Choroid plexus epithelial cell (primary cell): ENCODE data around the gene TMEM30A.

Source experiments
- DNase-seq: peaks from one replicate; pipeline ENCODE4 v3.0.0-alpha.2; 2010; ENCODE audit warnings: low read depth
- H3K4me3 ChIP-seq: 2 replicates; pipeline ENCODE4 v1.5.1; 2011; ENCODE audit warnings: low read depth, mild to moderate bottlenecking, control low read depth, low read length, moderate library complexity
- CTCF ChIP-seq: conservative IDR thresholded peaks from 2 replicates; pipeline ENCODE4 v1.5.1; 2011; ENCODE audit warnings: low read depth, mild to moderate bottlenecking, control low read depth, inconsistent platforms, low read length, moderate library complexity

Gene TMEM30A

GRCh38 chr6:75250552-75250951, 34.0 kb downstream of the TMEM30A start:
- no peak for TF ChIP-seq CTCF
- no peak for DNase-seq

GRCh38 chr6:75249837-75250236, 34.8 kb downstream of the TMEM30A start:
- TF ChIP-seq CTCF = no peak
- no peak for DNase-seq
- no peak overlapping the region for H3K4me3 ChIP-seq

More at GRCh38 chr6:75250552-75250951, 34.0 kb downstream of the TMEM30A start:
- H3K4me3 ChIP-seq = no peak overlapping the region

- no peak for TF ChIP-seq CTCF
- H3K4me3 ChIP-seq = no peak overlapping the region
- no peak for DNase-seq
Measured at GRCh38 chr6:75246386-75246785, 38.2 kb downstream of the TMEM30A start.

- peak overlapping the region; percentile 69 for H3K4me3 ChIP-seq
- DNase-seq = no peak
- TF ChIP-seq CTCF = no peak
Measured at GRCh38 chr6:75244063-75244584, 40.5 kb downstream of the TMEM30A start.

GRCh38 chr6:75243333-75244062, 41.1 kb downstream of the TMEM30A start, which contains the start of gene COX7A2:
Gene COX7A2 (minus strand): TSS chr6:75243801. CDS start chr6:75243734, 67 bp downstream.
- peak within 1 kb of the TSS; percentile 69 for H3K4me3 ChIP-seq
- DNase-seq = peak; percentile 99
- no peak for TF ChIP-seq CTCF

GRCh38 chr6:75236630-75237029, 48.0 kb downstream of the TMEM30A start:
- no peak overlapping the region for H3K4me3 ChIP-seq
- no peak for DNase-seq
- no peak for TF ChIP-seq CTCF

GRCh38 chr6:75235271-75235670, 49.3 kb downstream of the TMEM30A start:
- H3K4me3 ChIP-seq = no peak overlapping the region
- TF ChIP-seq CTCF = no peak
- no peak for DNase-seq
